Progenitor cell of endocrine pancreas (in vitro differentiated cells): ENCODE measurements around the gene ETV6. TPM values are rescaled to one million over a fixed set of nuclear protein-coding genes. Genes with fewer than 3 reads are reported as not detected.
A peak's percentile ranks its signal among the peaks of the same experiment; 100 is the strongest.

Source experiments
- DNase-seq: peaks from one replicate; pipeline ENCODE4 v3.0.0; 2021; ENCODE audit warnings: low spot score; ENCODE audit not compliant: unreplicated experiment
- H3K27ac Mint-ChIP-seq: 2 replicates; pipeline ENCODE4 v1.8.0; 2021; ENCODE audit warnings: mild to moderate bottlenecking, moderate library complexity, mixed read lengths
- H3K27me3 Mint-ChIP-seq: 2 replicates; pipeline ENCODE4 v1.8.0; 2021; ENCODE audit warnings: mixed read lengths
- H3K36me3 Mint-ChIP-seq: 2 replicates; pipeline ENCODE4 v1.8.0; 2022; ENCODE audit warnings: mixed read lengths; ENCODE audit not compliant: insufficient read depth
- H3K4me1 Mint-ChIP-seq: 2 replicates; pipeline ENCODE4 v1.8.0; 2021; ENCODE audit warnings: low read depth, mixed read lengths
- H3K4me3 Mint-ChIP-seq: 2 replicates; pipeline ENCODE4 v1.8.0; 2021; ENCODE audit warnings: low read depth, mild to moderate bottlenecking, moderate library complexity, mixed read lengths
- H3K9me3 Mint-ChIP-seq: 2 replicates; pipeline ENCODE4 v1.8.0; 2021; ENCODE audit warnings: low read depth, mixed read lengths
- CTCF ChIP-seq: fragments of 200-600 bp; sonication (generic); IDR thresholded peaks from one replicate; pipeline ENCODE4 v1.5.0; 2021; ENCODE audit warnings: antibody characterized with exemption, mild to moderate bottlenecking; ENCODE audit not compliant: unreplicated experiment
- total RNA-seq: library from RNA; stranded (reverse); gene quantifications from 2 replicates; pipeline ENCODE4 v1.2.1, GENCODE V29; 2021

ETV6 gene
- total RNA-seq, 1 donor from 2014 or later, result 55.2 TPM

GRCh38 chr12:11762723-11763326 lies 113.4 kb downstream of the ETV6 start:
- TF ChIP-seq CTCF, result no peak
- Mint-ChIP-seq H3K36me3 (peaks cover 9% of the 10 kb centered on the region), H3K4me3 (no peak overlapping the region), H3K9me3 (no peaks in the 10 kb centered on the region), H3K4me1 (peaks cover 24% of the 10 kb centered on the region), H3K27ac (peak overlapping the region; percentile 63), H3K27me3 (no peaks in the 10 kb centered on the region)
- DNase-seq, result no peak

- no peak for DNase-seq
- Mint-ChIP-seq H3K36me3 (peaks cover 11% of the 10 kb centered on the region), H3K9me3 (no peaks in the 10 kb centered on the region), H3K4me1 (peaks cover 33% of the 10 kb centered on the region), H3K27ac (no peak overlapping the region), H3K27me3 (no peaks in the 10 kb centered on the region), H3K4me3 (no peak overlapping the region)
- TF ChIP-seq CTCF, result no peak
These were observed 114.5 kb downstream of the ETV6 start for GRCh38 chr12:11763760-11764520.

GRCh38 chr12:11764837-11765236 lies 115.4 kb downstream of the ETV6 start:
- DNase-seq, result no peak
- TF ChIP-seq CTCF, result no peak
- Mint-ChIP-seq H3K36me3 (peaks cover 12% of the 10 kb centered on the region), H3K27ac (no peak overlapping the region), H3K4me1 (peaks cover 37% of the 10 kb centered on the region), H3K27me3 (no peaks in the 10 kb centered on the region), H3K9me3 (no peaks in the 10 kb centered on the region), H3K4me3 (no peak overlapping the region)

- peak overlapping the region; percentile 60 for H3K27ac Mint-ChIP-seq
- H3K36me3 Mint-ChIP-seq, result peaks cover 9% of the 10 kb centered on the region
- H3K27me3 Mint-ChIP-seq, result no peaks in the 10 kb centered on the region
- no peak for TF ChIP-seq CTCF
- no peaks in the 10 kb centered on the region for H3K9me3 Mint-ChIP-seq
- peaks cover 37% of the 10 kb centered on the region for H3K4me1 Mint-ChIP-seq
- DNase-seq, result no peak
- no peak overlapping the region for H3K4me3 Mint-ChIP-seq
These were observed 115.9 kb downstream of the ETV6 start for GRCh38 chr12:11765421-11765816.

- no peak for TF ChIP-seq CTCF
- Mint-ChIP-seq H3K27ac (peak overlapping the region; percentile 60), H3K4me3 (no peak overlapping the region), H3K9me3 (no peaks in the 10 kb centered on the region), H3K27me3 (no peaks in the 10 kb centered on the region), H3K4me1 (peaks cover 37% of the 10 kb centered on the region), H3K36me3 (peaks cover 11% of the 10 kb centered on the region)
- no peak for DNase-seq
These were observed 116.6 kb downstream of the ETV6 start for GRCh38 chr12:11765817-11766794.
